Caco-2 (cell line): ENCODE data around the gene BTAF1. TPM values are rescaled to one million over a fixed set of nuclear protein-coding genes. Genes with fewer than 3 reads are reported as not detected.

Experiments used
- Bru-seq: library from RNA; stranded (reverse); fragments of 400-500 nt; gene quantifications from one replicate; lab custom pipeline; 2021; lab: Mats Ljungman, UMichigan
- BruChase-seq, 2 experiments: library from RNA; stranded (reverse); fragments of 400-500 nt; gene quantifications; one replicate each; lab custom pipeline; 2021; lab: Mats Ljungman, UMichigan
- BruUV-seq: library from RNA; stranded (reverse); fragments of 400-500 nt; replicated peaks from 2 replicates; lab custom pipeline; 2021; lab: Mats Ljungman, UMichigan
- CTCF ChIA-PET: fragments of 300-600 bp; sonication (Branson Sonifier 250); formaldehyde crosslinking; loops from one replicate; lab custom pipeline; 2022; ENCODE audit warnings: antibody characterized with exemption; lab: Charles Lee
- POLR2A ChIA-PET: fragments of 300-600 bp; sonication (Branson Sonifier 250); formaldehyde crosslinking; loops from one replicate; lab custom pipeline; 2022; ENCODE audit warnings: antibody characterized with exemption; lab: Charles Lee
- DNase-seq, 2 experiments: peaks; one replicate each; pipeline versions ENCODE4 v3.0.0 to v3.0.0-alpha.2; 2020 to 2022
- H3K27me3 ChIP-seq: replicated peaks from 2 replicates; pipeline ENCODE4 v1.6.0; 2011; ENCODE audit warnings: low read length; ENCODE audit not compliant: control insufficient read depth, insufficient read depth
- H3K36me3 ChIP-seq: 2 replicates; pipeline ENCODE4 v1.5.1; 2011; ENCODE audit warnings: low read length; ENCODE audit not compliant: control insufficient read depth, insufficient read depth
- H3K4me1 ChIP-seq: fragments of 250-450 bp; sonication (Bioruptor Pico); 2 replicates; pipeline ENCODE4 v1.5.1; 2020; ENCODE audit warnings: mild to moderate bottlenecking
- H3K4me3 ChIP-seq: 2 replicates; pipeline ENCODE4 v1.5.1; 2011; ENCODE audit warnings: low read depth, mild to moderate bottlenecking, control low read depth, low read length
- H3K9me3 ChIP-seq: fragments of 250-450 bp; sonication (Bioruptor Pico); 2 replicates; pipeline ENCODE4 v1.5.1; 2020; ENCODE audit warnings: mild to moderate bottlenecking, moderate library complexity
- H3K27ac Mint-ChIP-seq: one replicate; pipeline ENCODE4 v1.8.0; 2022; ENCODE audit warnings: mixed read lengths; ENCODE audit not compliant: unreplicated experiment
- H3K27me3 Mint-ChIP-seq: one replicate; pipeline ENCODE4 v1.8.0; 2022; ENCODE audit warnings: mixed read lengths; ENCODE audit not compliant: insufficient read depth, unreplicated experiment
- H3K36me3 Mint-ChIP-seq: one replicate; pipeline ENCODE4 v1.8.0; 2022; ENCODE audit warnings: mild to moderate bottlenecking, mixed read lengths; ENCODE audit not compliant: insufficient read depth, unreplicated experiment
- H3K4me1 Mint-ChIP-seq: one replicate; pipeline ENCODE4 v1.8.0; 2022; ENCODE audit warnings: low read depth, mixed read lengths; ENCODE audit not compliant: unreplicated experiment
- H3K4me3 Mint-ChIP-seq: one replicate; pipeline ENCODE4 v1.8.0; 2022; ENCODE audit warnings: mild to moderate bottlenecking, moderate library complexity, mixed read lengths; ENCODE audit not compliant: unreplicated experiment
- H3K9me3 Mint-ChIP-seq: one replicate; pipeline ENCODE4 v1.8.0; 2022; ENCODE audit warnings: mixed read lengths; ENCODE audit not compliant: unreplicated experiment
- intact Hi-C: fragments of 100-400 bp; cut with micrococcal nuclease; formaldehyde crosslinking; loops from one replicate; pipeline ENCODE4 v1.10.0; 2022; ENCODE audit not compliant: unreplicated experiment
- long read RNA-seq: library from polyadenylated mRNA; stranded (forward); transcript quantifications from one replicate; pipeline ENCODE4 v2.0.0, GENCODE V29; 2022
- total RNA-seq: library from RNA; stranded (reverse); gene quantifications from 2 replicates; pipeline ENCODE4 v1.2.3, GENCODE V29; 2022
- TF ChIP-seq, protein P1 (sequence below), 2 experiments: fragments of 200-600 bp in 1 of 2; IDR thresholded peaks; 1 replicate in 1 of 2; 2 replicates in 1 of 2; pipeline versions ENCODE4 v1.5.1 to v1.8.0; 2011 to 2022; ENCODE audit warnings: antibody characterized with exemption in 1 of 2, control low read depth in 1 of 2, inconsistent platforms in 1 of 2, low read depth in 1 of 2, low read length in 1 of 2, mild to moderate bottlenecking in 1 of 2, moderate library complexity in 1 of 2; ENCODE audit not compliant: insufficient read depth in 1 of 2, severe bottlenecking in 1 of 2, unreplicated experiment in 1 of 2

The BTAF1 gene
- 47.7 and 49.7 TPM in 2 replicates for total RNA-seq
- Bru-seq, nascent RNA = percentile 92 among the genes with signal in this experiment
- BruChase-seq, experiment 1, labeled RNA remaining after a 2-hour chase = percentile 91 among the genes with signal in this experiment
- BruChase-seq, experiment 2, labeled RNA remaining after a 6-hour chase = percentile 90 among the genes with signal in this experiment
- long read RNA-seq, full-length matches to known transcripts = 3 of 23 reads
- long read RNA-seq, partial matches to known transcripts = 8 of 23 reads
- long read RNA-seq, other reads (novel, unspliced or antisense) = 12 of 23 reads

DNA sequence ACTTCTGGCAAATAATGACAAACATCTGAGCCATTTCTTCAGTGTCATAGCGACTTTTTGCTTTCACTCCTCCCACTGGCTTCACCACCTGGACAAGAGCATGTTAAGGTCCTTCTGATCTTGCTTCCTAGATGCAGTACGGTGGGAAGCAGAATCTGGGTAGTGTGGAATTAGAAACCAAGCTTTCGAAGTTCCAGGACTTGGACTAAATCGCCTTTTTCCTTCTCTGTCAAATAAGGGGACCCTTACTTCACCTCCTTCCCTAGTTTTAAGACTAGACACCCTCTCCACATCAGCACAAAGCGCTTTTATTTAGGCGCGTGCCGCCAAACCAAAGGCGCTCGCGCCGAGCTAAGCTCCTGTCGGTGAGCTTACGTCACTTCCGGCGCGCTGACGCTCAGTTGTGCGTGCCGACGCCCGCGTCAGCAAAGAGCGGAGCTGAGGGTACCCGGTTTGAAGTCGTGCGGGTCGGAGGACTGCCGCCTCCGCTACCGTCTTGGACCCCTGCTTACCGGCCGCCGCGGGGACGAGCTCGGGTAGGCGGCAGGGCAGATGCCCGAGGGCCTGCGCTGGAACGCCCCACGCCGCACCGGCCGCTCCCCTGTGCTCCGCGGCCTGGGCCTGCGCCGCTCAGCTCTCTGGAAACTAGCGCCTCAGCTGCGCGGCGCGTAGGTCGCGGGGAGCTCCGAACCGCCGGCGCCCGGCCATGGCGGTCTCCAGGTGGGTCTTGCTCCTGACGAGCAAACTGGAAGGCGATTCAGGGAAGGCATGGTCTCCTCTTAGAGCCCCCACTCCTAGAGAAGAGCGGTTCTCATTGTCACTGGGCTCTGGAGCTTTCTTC, at the start of gene BTAF1:
Gene BTAF1 (plus strand): TSS at position 400 of the 841 bp plus-strand sequence. CDS start 307 bp downstream, at position 707.
- no TSS peak for BruUV-seq

DNA sequence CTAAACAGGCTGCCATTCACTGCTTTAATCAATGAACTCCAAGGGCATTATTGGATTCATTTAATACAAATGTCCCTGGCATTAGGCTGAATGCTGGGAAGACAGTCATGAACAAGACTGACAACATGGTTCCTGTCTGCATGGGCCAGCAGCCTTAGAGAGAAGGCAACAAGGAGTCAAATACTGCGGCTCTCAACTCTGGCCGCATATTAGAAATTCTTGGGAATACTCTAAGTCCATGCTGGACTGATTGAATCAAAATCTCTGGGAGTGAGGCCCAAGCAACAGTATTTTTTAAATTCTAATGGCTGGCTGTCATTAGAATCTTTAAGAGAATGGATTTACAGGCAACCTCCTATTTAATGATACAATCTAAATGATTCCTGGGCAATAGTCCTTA, 48.4 kb upstream of the BTAF1 start:
- no TSS peak for BruUV-seq
- H3K4me3 ChIP-seq = no peak overlapping the region
- intact Hi-C loops = no loop called here
- ChIA-PET POLR2A (no interaction called here), CTCF (no interaction called here)
- no peaks in the 10 kb centered on the region for H3K36me3 Mint-ChIP-seq
- TF ChIP-seq, protein P1, sequence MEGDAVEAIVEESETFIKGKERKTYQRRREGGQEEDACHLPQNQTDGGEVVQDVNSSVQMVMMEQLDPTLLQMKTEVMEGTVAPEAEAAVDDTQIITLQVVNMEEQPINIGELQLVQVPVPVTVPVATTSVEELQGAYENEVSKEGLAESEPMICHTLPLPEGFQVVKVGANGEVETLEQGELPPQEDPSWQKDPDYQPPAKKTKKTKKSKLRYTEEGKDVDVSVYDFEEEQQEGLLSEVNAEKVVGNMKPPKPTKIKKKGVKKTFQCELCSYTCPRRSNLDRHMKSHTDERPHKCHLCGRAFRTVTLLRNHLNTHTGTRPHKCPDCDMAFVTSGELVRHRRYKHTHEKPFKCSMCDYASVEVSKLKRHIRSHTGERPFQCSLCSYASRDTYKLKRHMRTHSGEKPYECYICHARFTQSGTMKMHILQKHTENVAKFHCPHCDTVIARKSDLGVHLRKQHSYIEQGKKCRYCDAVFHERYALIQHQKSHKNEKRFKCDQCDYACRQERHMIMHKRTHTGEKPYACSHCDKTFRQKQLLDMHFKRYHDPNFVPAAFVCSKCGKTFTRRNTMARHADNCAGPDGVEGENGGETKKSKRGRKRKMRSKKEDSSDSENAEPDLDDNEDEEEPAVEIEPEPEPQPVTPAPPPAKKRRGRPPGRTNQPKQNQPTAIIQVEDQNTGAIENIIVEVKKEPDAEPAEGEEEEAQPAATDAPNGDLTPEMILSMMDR (IDR thresholded peaks at IDR 0.05; ENCODE audit: insufficient read depth in 1 of 2, low read depth in 1 of 2, low read length in 1 of 2, severe bottlenecking in 1 of 2, unreplicated experiment in 1 of 2) = no peak
- DNase-seq = no peak
- no peaks in the 10 kb centered on the region for H3K4me1 ChIP-seq
- no peak overlapping the region for H3K27ac Mint-ChIP-seq
- H3K4me1 Mint-ChIP-seq = no peaks in the 10 kb centered on the region
- no peaks in the 10 kb centered on the region for H3K27me3 ChIP-seq
- no peak overlapping the region for H3K4me3 Mint-ChIP-seq
- H3K36me3 ChIP-seq = no peaks in the 10 kb centered on the region
- no peaks in the 10 kb centered on the region for H3K9me3 ChIP-seq
- H3K27me3 Mint-ChIP-seq = no peaks in the 10 kb centered on the region
- no peaks in the 10 kb centered on the region for H3K9me3 Mint-ChIP-seq

More for the DNA sequence above, at the start of gene BTAF1:
- Histone ChIP-seq H3K4me3 (peak within 1 kb of the TSS; percentile 85), H3K4me1 (peaks cover 14% of the 10 kb centered on the region; the same call in 1 of the 2 replicates), H3K9me3 (no peaks in the 10 kb centered on the region), H3K36me3 (no peaks in the 10 kb centered on the region), H3K27me3 (no peaks in the 10 kb centered on the region)
- Mint-ChIP-seq H3K27ac (peak within 1 kb of the TSS; percentile 97), H3K27me3 (no peaks in the 10 kb centered on the region), H3K4me1 (peaks cover 26% of the 10 kb centered on the region), H3K36me3 (peaks cover 33% of the 10 kb centered on the region), H3K9me3 (peaks cover 10% of the 10 kb centered on the region), H3K4me3 (peak within 1 kb of the TSS; percentile 90)
- CTCF ChIA-PET = interaction anchor here (1.0 to 1.6 kb wide), 3 partner anchors 10 to 165 kb away, joined by 3 to 6 read pairs (median 3); no protein-coding TSS in a partner anchor
- POLR2A ChIA-PET = interaction anchor here (0.6 to 1.3 kb wide), 11 partner anchors 9 to 648 kb away, joined by 3 to 14 read pairs (median 5); partner anchors contain the start of gene TNKS2
- intact Hi-C loops = loop anchor here (1.0 kb wide), 1 partner anchor 14 kb away; the partner anchor contains the start of gene FGFBP3
- TF ChIP-seq, protein P1 (IDR thresholded peaks at IDR 0.05; ENCODE audit: insufficient read depth in 1 of 2, low read depth in 1 of 2, low read length in 1 of 2, severe bottlenecking in 1 of 2, unreplicated experiment in 1 of 2) = no peak
- DNase-seq = peak; percentile 89

DNA sequence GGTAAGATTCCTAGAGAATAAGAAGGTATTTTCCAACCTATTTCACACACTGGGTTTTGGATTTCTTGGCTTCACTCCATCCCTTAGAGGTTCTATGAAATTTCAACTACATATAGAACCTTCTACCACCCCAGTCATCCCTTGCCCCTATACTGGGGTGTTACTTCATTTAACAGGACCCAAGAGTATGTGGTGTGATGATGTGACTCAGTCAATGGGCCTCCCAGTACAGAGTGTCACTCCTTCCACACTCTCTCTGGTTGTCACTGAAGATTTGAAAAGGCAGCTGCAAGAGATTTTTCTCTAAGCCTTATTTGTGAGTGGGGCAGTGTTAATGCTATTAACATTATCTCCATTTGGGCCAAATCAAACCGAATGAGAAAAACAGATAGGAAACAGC, 47.8 kb upstream of the BTAF1 start:
- no peak for DNase-seq
- CTCF ChIA-PET = no interaction called here
- intact Hi-C loops = no loop called here
- POLR2A ChIA-PET = no interaction called here
- Mint-ChIP-seq H3K27ac (no peak overlapping the region), H3K4me1 (no peaks in the 10 kb centered on the region), H3K9me3 (no peaks in the 10 kb centered on the region), H3K36me3 (no peaks in the 10 kb centered on the region), H3K27me3 (no peaks in the 10 kb centered on the region), H3K4me3 (no peak overlapping the region)
- no TSS peak for BruUV-seq
- Histone ChIP-seq H3K27me3 (no peaks in the 10 kb centered on the region), H3K36me3 (no peaks in the 10 kb centered on the region), H3K4me1 (no peaks in the 10 kb centered on the region), H3K9me3 (no peaks in the 10 kb centered on the region), H3K4me3 (no peak overlapping the region)
- TF ChIP-seq, protein P1 (IDR thresholded peaks at IDR 0.05; ENCODE audit: insufficient read depth in 1 of 2, low read depth in 1 of 2, low read length in 1 of 2, severe bottlenecking in 1 of 2, unreplicated experiment in 1 of 2) = no peak
